Small intestine (tissue), 16 donors: ENCODE measurements around the gene NMUR2. TPM values are rescaled to one million over a fixed set of nuclear protein-coding genes. Genes with fewer than 3 reads are reported as not detected.

Experiments used
- DNase-seq, 2 donors: peaks; one replicate each; pipeline versions ENCODE4 v3.0.0 to v3.0.0-alpha.2; 2013
- FAIRE-seq: peaks from 2 replicates; lab custom pipeline; 2012; peaks lifted over from hg19 to GRCh38; lab: Jason Lieb, UNC
- H3K27ac ChIP-seq, 3 donors: one replicate each; pipeline ENCODE4 v1.5.1; 2013; ENCODE audit warnings: low read length in 2 of 3, mild to moderate bottlenecking in 2 of 3, control low read depth in 1 of 3, inconsistent platforms in 1 of 3, low read depth in 1 of 3, moderate library complexity in 1 of 3
- H3K27me3 ChIP-seq, 3 donors: one replicate each; pipeline ENCODE4 v1.6.1; 2013; ENCODE audit warnings: low read length in 3 of 3, inconsistent platforms in 1 of 3; ENCODE audit not compliant: control insufficient read depth in 3 of 3, insufficient read depth in 3 of 3
- H3K36me3 ChIP-seq, 3 donors: one replicate each; pipeline ENCODE4 v1.6.1; 2013; ENCODE audit warnings: low read length in 3 of 3, inconsistent platforms in 1 of 3, low read depth in 1 of 3, mild to moderate bottlenecking in 1 of 3, moderate library complexity in 1 of 3; ENCODE audit not compliant: control insufficient read depth in 3 of 3, insufficient read depth in 2 of 3
- H3K4me1 ChIP-seq, 3 donors: one replicate each; pipeline ENCODE4 v1.6.1; 2013; ENCODE audit warnings: low read length in 2 of 3, inconsistent platforms in 1 of 3, low read depth in 1 of 3, mild to moderate bottlenecking in 1 of 3, moderate library complexity in 1 of 3; ENCODE audit not compliant: control insufficient read depth in 3 of 3, insufficient read depth in 2 of 3
- H3K4me3 ChIP-seq, 3 donors: one replicate each; pipeline ENCODE4 v1.5.1; 2013; ENCODE audit warnings: low read length in 3 of 3, control low read depth in 1 of 3, inconsistent platforms in 1 of 3, low read depth in 1 of 3, mild to moderate bottlenecking in 1 of 3, moderate library complexity in 1 of 3
- H3K9me3 ChIP-seq, 2 donors: one replicate each; pipeline ENCODE4 v1.6.1; 2013; ENCODE audit warnings: low read depth in 1 of 2, low read length in 1 of 2; ENCODE audit not compliant: control insufficient read depth in 2 of 2, insufficient read depth in 1 of 2
- WGBS, 3 donors: extraction: QIAGEN DNeasy Blood & Tissue Kit; methylation state at CpG; one replicate each; pipeline ENCODE4 v1.1.7; 2013; 5-methylcytosine and 5-hydroxymethylcytosine counted together
- long read RNA-seq, 10 donors: transcript quantifications; one replicate each; lab custom pipeline, GENCODE V29; 2026
- polyA plus RNA-seq, 4 donors: library from polyadenylated mRNA; stranded (reverse) in 3 of 4; unstranded in 1 of 4; fragments of 200-250 nt in 3 of 4; fragments of 120-200 nt in 1 of 4; gene quantifications; one replicate each; pipeline versions ENCODE4 v1.2.1 to v1.2.3, GENCODE V29; 2013
- donor health status: healthy with polysubstance abuse.
- donor health status: control.
- donor health status: control.
- donor health status: Bipolar disorder and iron deficiency.
- donor health status: healthy.

NMUR2 gene
- polyA plus RNA-seq: under 1 TPM in 2 of 4 donors, not detected in 2; 0.40 to 0.86 TPM
- long read RNA-seq, donor 1, partial matches to known transcripts: 0 of 2 reads
- long read RNA-seq, donor 1, other reads (novel, unspliced or antisense): 0 of 2 reads
- long read RNA-seq, donor 2, partial matches to known transcripts: 0 of 1 reads
- long read RNA-seq, donor 2, other reads (novel, unspliced or antisense): 0 of 1 reads
- long read RNA-seq, donor 3: 0 reads
- long read RNA-seq, donor 4: 0 reads
- long read RNA-seq, donor 5: 0 reads
- long read RNA-seq, donor 6: 0 reads
- long read RNA-seq, donor 7: 0 reads
- long read RNA-seq, donor 8: 0 reads
- long read RNA-seq, donor 9: 0 reads
- long read RNA-seq, donor 10: 0 reads

- DNase-seq (peak; percentile 12 to 34), FAIRE-seq (no peak)
- H3K36me3 ChIP-seq: no peaks in the 10 kb centered on the region
- H3K9me3 ChIP-seq: no peaks in the 10 kb centered on the region
- H3K27me3 ChIP-seq: no peaks in the 10 kb centered on the region
- no peaks in the 10 kb centered on the region for H3K4me1 ChIP-seq
- peak within 1 kb of the TSS in 1 of 3 donors; percentile 12 for H3K4me3 ChIP-seq
- WGBS, 3 donors: 12 to 17% (median 17%) methylated on average over 7 of the region's 7 CpGs
- H3K27ac ChIP-seq: no peak within 1 kb of the TSS
Observed at GRCh38 chr5:152405145-152405544, at the start of gene NMUR2. Gene NMUR2, minus strand, starts transcription at chr5:152405279. Its CDS starts 166 bp downstream, at chr5:152405113.

GRCh38 chr5:152443935-152444334, 38.9 kb upstream of the NMUR2 start:
- FAIRE-seq: no peak
- 75 to 83% (median 81%) methylated on average over 2 of the region's 2 CpGs for WGBS, 3 donors

GRCh38 chr5:152439791-152440190, 34.7 kb upstream of the NMUR2 start:
- Histone ChIP-seq H3K9me3 (peaks cover 0 to 3% of the 10 kb centered on the region in 2 donors), H3K27me3 (no peaks in the 10 kb centered on the region), H3K4me1 (peaks cover 0 to 11% (median 0%) of the 10 kb centered on the region in 3 donors), H3K4me3 (no peak overlapping the region), H3K27ac (no peak overlapping the region), H3K36me3 (no peaks in the 10 kb centered on the region)
- FAIRE-seq (no peak), DNase-seq (no peak)
- 20 to 51% (median 29%) methylated on average over 3 of the region's 3 CpGs for WGBS, 3 donors

More at GRCh38 chr5:152443935-152444334, 38.9 kb upstream of the NMUR2 start:
- H3K27me3 ChIP-seq: no peaks in the 10 kb centered on the region
- H3K4me1 ChIP-seq: peaks cover 0 to 6% (median 0%) of the 10 kb centered on the region in 3 donors
- no peak overlapping the region for H3K27ac ChIP-seq
- H3K4me3 ChIP-seq: no peak overlapping the region
- H3K9me3 ChIP-seq: peaks cover 0 to 3% of the 10 kb centered on the region in 2 donors
- no peaks in the 10 kb centered on the region for H3K36me3 ChIP-seq
- no peak for DNase-seq

- peaks cover 0 to 11% (median 0%) of the 10 kb centered on the region in 3 donors for H3K4me1 ChIP-seq
- no peak overlapping the region for H3K27ac ChIP-seq
- H3K36me3 ChIP-seq: no peaks in the 10 kb centered on the region
- H3K27me3 ChIP-seq: no peaks in the 10 kb centered on the region
- DNase-seq: no peak
- 73 to 79% (median 76%) methylated on average over 3 of the region's 3 CpGs for WGBS, 3 donors
- no peak for FAIRE-seq
- peaks cover 0 to 3% of the 10 kb centered on the region in 2 donors for H3K9me3 ChIP-seq
- no peak overlapping the region for H3K4me3 ChIP-seq
Observed at GRCh38 chr5:152437866-152438265, 32.8 kb upstream of the NMUR2 start.

GRCh38 chr5:152427721-152428120, 22.6 kb upstream of the NMUR2 start:
- H3K4me3 ChIP-seq: no peak overlapping the region
- H3K36me3 ChIP-seq: no peaks in the 10 kb centered on the region
- no peak for FAIRE-seq
- no peak for DNase-seq
- no peaks in the 10 kb centered on the region for H3K27me3 ChIP-seq
- no peak overlapping the region for H3K27ac ChIP-seq
- no peaks in the 10 kb centered on the region for H3K4me1 ChIP-seq
- H3K9me3 ChIP-seq: no peaks in the 10 kb centered on the region
- 20 to 25% (median 25%) methylated on average over 3 of the region's 3 CpGs for WGBS, 3 donors

- no peak for DNase-seq
- WGBS, 3 donors: 85 to 95% (median 89%) methylated on average over 2 of the region's 2 CpGs
- FAIRE-seq: no peak
- Histone ChIP-seq H3K36me3 (no peaks in the 10 kb centered on the region), H3K4me3 (no peak overlapping the region), H3K27me3 (no peaks in the 10 kb centered on the region), H3K27ac (no peak overlapping the region), H3K4me1 (no peaks in the 10 kb centered on the region), H3K9me3 (no peaks in the 10 kb centered on the region)
Observed at GRCh38 chr5:152425083-152425482, 20.0 kb upstream of the NMUR2 start.

- DNase-seq: no peak
- no peaks in the 10 kb centered on the region for H3K9me3 ChIP-seq
- H3K27ac ChIP-seq: no peak overlapping the region
- no peaks in the 10 kb centered on the region for H3K4me1 ChIP-seq
- 74 to 86% (median 82%) methylated on average over 2 of the region's 2 CpGs for WGBS, 3 donors
- H3K36me3 ChIP-seq: no peaks in the 10 kb centered on the region
- no peaks in the 10 kb centered on the region for H3K27me3 ChIP-seq
- no peak for FAIRE-seq
- no peak overlapping the region for H3K4me3 ChIP-seq
Observed at GRCh38 chr5:152424501-152424900, 19.4 kb upstream of the NMUR2 start.

GRCh38 chr5:152422081-152422480, 17.0 kb upstream of the NMUR2 start:
- 79 to 84% (median 82%) methylated on average over 2 of the region's 2 CpGs for WGBS, 3 donors
- Histone ChIP-seq H3K27ac (no peak overlapping the region), H3K4me3 (no peak overlapping the region), H3K36me3 (no peaks in the 10 kb centered on the region), H3K9me3 (no peaks in the 10 kb centered on the region), H3K4me1 (no peaks in the 10 kb centered on the region), H3K27me3 (no peaks in the 10 kb centered on the region)
- DNase-seq: no peak
- no peak for FAIRE-seq
